HEK293 (cell line): ENCODE results near the gene EML6.

Experiments used
- CTCF ChIA-PET: fragments of 350-600 bp; formaldehyde crosslinking; extraction: SDS; loops from one replicate; lab custom pipeline; 2021; ENCODE audit warnings: antibody characterized with exemption; lab: Yijun Ruan, JAX
- POLR2A ChIA-PET: fragments of 300-600 bp; formaldehyde crosslinking; extraction: SDS; loops from one replicate; lab custom pipeline; 2020; ENCODE audit warnings: antibody characterized with exemption, inconsistent platforms; lab: Yijun Ruan, JAX
- H3K27ac ChIP-seq: fragments of 200-500 bp; sonication (Bioruptor generic); 2 replicates; pipeline ENCODE4 v1.5.1; 2014; ENCODE audit warnings: low read depth, low read length, control low read depth, inconsistent platforms; ENCODE audit errors: extremely low read depth
- H3K36me3 ChIP-seq, 2 experiments: fragments of 200-500 bp in 1 of 2; sonication (Bioruptor generic) in 1 of 2; 1 replicate in 1 of 2; 2 replicates in 1 of 2; pipeline ENCODE4 v1.5.1; 2014 to 2017; ENCODE audit warnings: inconsistent platforms in 2 of 2, low read length in 2 of 2; ENCODE audit not compliant: control insufficient read depth in 2 of 2, insufficient read depth in 1 of 2
- H3K4me1 ChIP-seq: fragments of 200-500 bp; sonication (Bioruptor generic); 2 replicates; pipeline ENCODE4 v1.5.1; 2014; ENCODE audit warnings: mild to moderate bottlenecking, low read length, inconsistent platforms; ENCODE audit not compliant: control insufficient read depth, insufficient read depth
- H3K4me3 ChIP-seq: 2 replicates; pipeline ENCODE4 v1.5.1; 2011; ENCODE audit warnings: low read depth, mild to moderate bottlenecking, control low read depth, low read length, moderate library complexity
- H3K9me3 ChIP-seq: fragments of 200-500 bp; sonication (Bioruptor generic); 2 replicates; pipeline ENCODE4 v1.5.1; 2014; ENCODE audit warnings: low read depth, low read length, inconsistent platforms; ENCODE audit not compliant: control insufficient read depth, insufficient read depth
- GLIS1 ChIP-seq: fragments of 450-650 bp; formaldehyde crosslinking; IDR thresholded peaks from 2 replicates; pipeline ENCODE4 v1.5.1; 2016; ENCODE audit warnings: missing biosample characterization, missing genetic modification characterization
- KLF10 ChIP-seq: fragments of 450-650 bp; IDR thresholded peaks from 2 replicates; pipeline ENCODE4 v1.5.1; 2018; ENCODE audit warnings: missing biosample characterization, mild to moderate bottlenecking, missing genetic modification characterization
- KLF8 ChIP-seq: fragments of 450-650 bp; formaldehyde crosslinking; IDR thresholded peaks from 2 replicates; pipeline ENCODE4 v1.5.1; 2016; ENCODE audit warnings: missing biosample characterization, missing genetic modification characterization
- KLF9 ChIP-seq: fragments of 450-650 bp; formaldehyde crosslinking; IDR thresholded peaks from 2 replicates; pipeline ENCODE4 v1.5.1; 2016; ENCODE audit warnings: missing biosample characterization, missing genetic modification characterization, low read depth
- PRDM10 ChIP-seq: fragments of 450-650 bp; formaldehyde crosslinking; IDR thresholded peaks from 2 replicates; pipeline ENCODE4 v1.5.1; 2016; ENCODE audit warnings: missing biosample characterization, missing genetic modification characterization
- SETDB1 ChIP-seq: IDR thresholded peaks from one replicate; pipeline ENCODE4 v1.6.1; 2017; ENCODE audit warnings: mild to moderate bottlenecking, low read length, moderate library complexity, mixed read lengths; ENCODE audit not compliant: insufficient read length
- SP3 ChIP-seq: fragments of 450-650 bp; formaldehyde crosslinking; IDR thresholded peaks from 2 replicates; pipeline ENCODE4 v1.5.1; 2016; ENCODE audit warnings: missing biosample characterization, missing genetic modification characterization
- TCF7L2 ChIP-seq: IDR thresholded peaks from 2 replicates; pipeline ENCODE4 v1.6.1; 2011; ENCODE audit warnings: low read depth, mild to moderate bottlenecking, inconsistent platforms, low read length, moderate library complexity, borderline replicate concordance
- ZBTB17 ChIP-seq: fragments of 450-650 bp; formaldehyde crosslinking; IDR thresholded peaks from 2 replicates; pipeline ENCODE4 v1.5.1; 2016; ENCODE audit warnings: missing biosample characterization, missing genetic modification characterization
- ZBTB20 ChIP-seq: fragments of 450-650 bp; formaldehyde crosslinking; IDR thresholded peaks from 2 replicates; pipeline ENCODE4 v1.5.1; 2016; ENCODE audit warnings: missing biosample characterization, missing genetic modification characterization
- ZBTB8A ChIP-seq: fragments of 450-650 bp; formaldehyde crosslinking; IDR thresholded peaks from 2 replicates; pipeline ENCODE4 v1.5.1; 2016; ENCODE audit warnings: missing biosample characterization, missing genetic modification characterization
- ZFP37 ChIP-seq: fragments of 450-650 bp; formaldehyde crosslinking; IDR thresholded peaks from 2 replicates; pipeline ENCODE4 v1.5.1; 2016; ENCODE audit warnings: missing biosample characterization, missing genetic modification characterization
- ZIC2 ChIP-seq: fragments of 450-650 bp; formaldehyde crosslinking; IDR thresholded peaks from 2 replicates; pipeline ENCODE4 v1.5.1; 2016; ENCODE audit warnings: missing biosample characterization, missing genetic modification characterization
- ZNF133 ChIP-seq: fragments of 450-650 bp; formaldehyde crosslinking; IDR thresholded peaks from 2 replicates; pipeline ENCODE4 v1.5.1; 2016; ENCODE audit warnings: missing biosample characterization, missing genetic modification characterization
- ZNF140 ChIP-seq: fragments of 450-650 bp; formaldehyde crosslinking; IDR thresholded peaks from 2 replicates; pipeline ENCODE4 v1.5.1; 2016; ENCODE audit warnings: missing biosample characterization, missing genetic modification characterization
- ZNF169 ChIP-seq: fragments of 450-650 bp; formaldehyde crosslinking; IDR thresholded peaks from 2 replicates; pipeline ENCODE4 v1.5.1; 2016; ENCODE audit warnings: missing biosample characterization, missing genetic modification characterization
- ZNF214 ChIP-seq: fragments of 450-650 bp; formaldehyde crosslinking; IDR thresholded peaks from 2 replicates; pipeline ENCODE4 v1.5.1; 2017; ENCODE audit warnings: missing biosample characterization, mild to moderate bottlenecking, missing genetic modification characterization, borderline replicate concordance
- ZNF26 ChIP-seq: fragments of 450-650 bp; formaldehyde crosslinking; IDR thresholded peaks from 2 replicates; pipeline ENCODE4 v1.5.1; 2016; ENCODE audit warnings: missing biosample characterization, missing genetic modification characterization
- ZNF350 ChIP-seq: fragments of 450-650 bp; formaldehyde crosslinking; IDR thresholded peaks from 2 replicates; pipeline ENCODE4 v1.5.0; 2017; ENCODE audit warnings: missing biosample characterization, mild to moderate bottlenecking, missing genetic modification characterization
- ZNF449 ChIP-seq: fragments of 450-650 bp; formaldehyde crosslinking; IDR thresholded peaks from 2 replicates; pipeline ENCODE4 v1.5.1; 2017; ENCODE audit warnings: missing biosample characterization, mild to moderate bottlenecking, missing genetic modification characterization, moderate library complexity
- ZNF501 ChIP-seq: fragments of 450-650 bp; formaldehyde crosslinking; IDR thresholded peaks from 2 replicates; pipeline ENCODE4 v1.5.1; 2016; ENCODE audit warnings: missing biosample characterization, missing genetic modification characterization
- ZNF513 ChIP-seq: fragments of 450-650 bp; IDR thresholded peaks from 2 replicates; pipeline ENCODE4 v1.5.1; 2018; ENCODE audit warnings: missing biosample characterization, missing genetic modification characterization
- ZNF558 ChIP-seq: fragments of 450-650 bp; formaldehyde crosslinking; IDR thresholded peaks from 2 replicates; pipeline ENCODE4 v1.5.1; 2016; ENCODE audit warnings: missing biosample characterization, missing genetic modification characterization
- ZNF561 ChIP-seq: fragments of 450-650 bp; IDR thresholded peaks from 2 replicates; pipeline ENCODE4 v1.5.1; 2018; ENCODE audit warnings: missing biosample characterization, missing genetic modification characterization, borderline replicate concordance
- ZNF585B ChIP-seq: fragments of 450-650 bp; formaldehyde crosslinking; IDR thresholded peaks from 2 replicates; pipeline ENCODE4 v1.5.1; 2016; ENCODE audit warnings: missing biosample characterization, missing genetic modification characterization
- ZNF621 ChIP-seq: fragments of 450-650 bp; formaldehyde crosslinking; IDR thresholded peaks from 2 replicates; pipeline ENCODE4 v1.5.1; 2017; ENCODE audit warnings: missing biosample characterization, missing genetic modification characterization
- ZNF660 ChIP-seq: fragments of 450-650 bp; IDR thresholded peaks from 2 replicates; pipeline ENCODE4 v1.5.1; 2018; ENCODE audit warnings: missing biosample characterization, mild to moderate bottlenecking, missing genetic modification characterization
- ZNF707 ChIP-seq: fragments of 450-650 bp; formaldehyde crosslinking; IDR thresholded peaks from 2 replicates; pipeline ENCODE4 v1.5.1; 2016; ENCODE audit warnings: missing biosample characterization, missing genetic modification characterization
- ZNF792 ChIP-seq: fragments of 450-650 bp; formaldehyde crosslinking; IDR thresholded peaks from 2 replicates; pipeline ENCODE4 v1.5.1; 2016; ENCODE audit warnings: missing biosample characterization, missing genetic modification characterization
- ZNF843 ChIP-seq: fragments of 450-650 bp; formaldehyde crosslinking; IDR thresholded peaks from 2 replicates; pipeline ENCODE4 v1.5.1; 2016; ENCODE audit warnings: missing biosample characterization, missing genetic modification characterization
- ZSCAN23 ChIP-seq: fragments of 450-650 bp; formaldehyde crosslinking; IDR thresholded peaks from 2 replicates; pipeline ENCODE4 v1.5.1; 2016; ENCODE audit warnings: missing biosample characterization, missing genetic modification characterization

The EML6 gene

GRCh38 chr2:54770211-54770610 lies 46.7 kb downstream of the EML6 start:
- POLR2A ChIA-PET = no interaction called here
- no peak for TF ChIP-seq SETDB1
- no peak for TF ChIP-seq GLIS1
- no peak for TF ChIP-seq ZBTB20 (tag by site-specific recombination)
- no peak for TF ChIP-seq ZNF214 (tag by site-specific recombination)
- TF ChIP-seq ZNF843 (tag by site-specific recombination) = no peak
- TF ChIP-seq ZNF792 (tag by site-specific recombination) = no peak
- TF ChIP-seq KLF10 (tag by site-specific recombination) = no peak
- no peak for TF ChIP-seq KLF9 (tag by site-specific recombination)
- TF ChIP-seq ZIC2 (tag by site-specific recombination) = no peak
- no peak for TF ChIP-seq ZNF501 (tag by site-specific recombination)
- no peak for TF ChIP-seq ZNF26 (tag by site-specific recombination)
- no peak for TF ChIP-seq TCF7L2
- TF ChIP-seq ZSCAN23 (tag by site-specific recombination) = no peak
- TF ChIP-seq ZNF660 = no peak
- TF ChIP-seq ZNF350 = no peak
- TF ChIP-seq ZNF133 (tag by site-specific recombination) = no peak
- TF ChIP-seq ZNF449 (tag by site-specific recombination) = no peak
- no peak for TF ChIP-seq SP3 (tag by site-specific recombination)

GRCh38 chr2:54770676-54771075 lies 47.2 kb downstream of the EML6 start:
- Histone ChIP-seq H3K4me3 (no peak overlapping the region), H3K27ac (no peak overlapping the region), H3K9me3 (no peaks in the 10 kb centered on the region), H3K4me1 (no peaks in the 10 kb centered on the region), H3K36me3 (no peaks in the 10 kb centered on the region)
- TF ChIP-seq ZNF707 (tag by site-specific recombination) = no peak
- no peak for TF ChIP-seq ZBTB8A (tag by site-specific recombination)
- TF ChIP-seq ZNF621 (tag by site-specific recombination) = no peak
- TF ChIP-seq ZNF140 = no peak
- TF ChIP-seq ZNF561 (tag by site-specific recombination) = no peak
- no peak for TF ChIP-seq ZBTB17 (tag by site-specific recombination)
- TF ChIP-seq KLF8 (tag by site-specific recombination) = no peak
- TF ChIP-seq KLF9 (tag by site-specific recombination) = no peak
- TF ChIP-seq ZNF169 (tag by site-specific recombination) = no peak
- TF ChIP-seq PRDM10 (tag by site-specific recombination) = no peak
- TF ChIP-seq ZNF558 (tag by site-specific recombination) = no peak
- TF ChIP-seq ZNF513 (tag by site-specific recombination) = no peak
- TF ChIP-seq ZNF585B (tag by site-specific recombination) = no peak
- no peak for TF ChIP-seq ZFP37 (tag by site-specific recombination)
- ChIA-PET POLR2A (no interaction called here), CTCF (interaction anchor here (0.8 kb wide), 1 partner anchor 656 kb away, joined by 3 read pairs; no protein-coding TSS in a partner anchor)

More at GRCh38 chr2:54770211-54770610, 46.7 kb downstream of the EML6 start:
- CTCF ChIA-PET = no interaction called here
- H3K4me3 ChIP-seq = no peak overlapping the region
- no peaks in the 10 kb centered on the region for H3K36me3 ChIP-seq
- no peaks in the 10 kb centered on the region for H3K9me3 ChIP-seq
- no peaks in the 10 kb centered on the region for H3K4me1 ChIP-seq
- no peak overlapping the region for H3K27ac ChIP-seq
